ENCODE results near the gene SERINC5.

DNA sequence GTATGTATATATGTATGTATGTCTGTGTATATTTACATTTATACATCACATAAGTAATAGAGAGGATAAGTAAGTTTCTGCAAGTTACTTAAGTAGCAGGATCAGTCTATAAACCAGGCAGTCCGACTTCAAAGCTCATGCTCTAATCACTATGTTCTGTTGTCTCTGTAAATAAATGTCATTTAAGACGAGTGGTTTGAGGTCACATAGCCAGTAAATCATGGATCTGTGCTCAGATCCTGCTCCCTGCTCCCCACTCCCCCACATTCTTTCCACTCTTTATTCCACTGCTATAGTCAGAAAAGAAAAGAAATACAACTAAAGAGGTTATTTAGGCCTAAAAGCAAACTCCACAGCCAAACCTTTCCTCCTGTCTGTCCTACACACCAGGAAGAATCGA is 90.4 kb downstream of the SERINC5 start:
- TF ChIP-seq, protein P1, sequence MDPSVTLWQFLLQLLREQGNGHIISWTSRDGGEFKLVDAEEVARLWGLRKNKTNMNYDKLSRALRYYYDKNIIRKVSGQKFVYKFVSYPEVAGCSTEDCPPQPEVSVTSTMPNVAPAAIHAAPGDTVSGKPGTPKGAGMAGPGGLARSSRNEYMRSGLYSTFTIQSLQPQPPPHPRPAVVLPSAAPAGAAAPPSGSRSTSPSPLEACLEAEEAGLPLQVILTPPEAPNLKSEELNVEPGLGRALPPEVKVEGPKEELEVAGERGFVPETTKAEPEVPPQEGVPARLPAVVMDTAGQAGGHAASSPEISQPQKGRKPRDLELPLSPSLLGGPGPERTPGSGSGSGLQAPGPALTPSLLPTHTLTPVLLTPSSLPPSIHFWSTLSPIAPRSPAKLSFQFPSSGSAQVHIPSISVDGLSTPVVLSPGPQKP (IDR thresholded peaks at IDR 0.05; ENCODE audit: borderline replicate concordance, low read depth, low read length): no peak
- TF ChIP-seq USF2 (IDR thresholded peaks at IDR 0.05; ENCODE audit: low read depth, low read length): no peak
- TF ChIP-seq CTCF (conservative IDR thresholded peaks at IDR 0.05; ENCODE audit: low read depth, low read length): no peak
- TF ChIP-seq POLR2A (IDR thresholded peaks at IDR 0.05; ENCODE audit: low read depth, low read length): no peak
- TF ChIP-seq MXI1 (IDR thresholded peaks at IDR 0.05; ENCODE audit: borderline replicate concordance, low read depth, low read length): no peak
- TF ChIP-seq MAFK (IDR thresholded peaks at IDR 0.05; ENCODE audit: low read depth, low read length): no peak
- no peak for TF ChIP-seq RAD21 (IDR thresholded peaks at IDR 0.05; ENCODE audit: low read length)
- no peak for TF ChIP-seq CHD1 (IDR thresholded peaks at IDR 0.05; ENCODE audit: low read depth, low read length)
- no peak for TF ChIP-seq FOS (IDR thresholded peaks at IDR 0.05; ENCODE audit: low read depth, low read length)
- no peak for TF ChIP-seq CEBPB (IDR thresholded peaks at IDR 0.05; ENCODE audit: low read depth, low read length)
- no peak for TF ChIP-seq SMC3 (IDR thresholded peaks at IDR 0.05; ENCODE audit: low read depth, low read length)
- no peak for TF ChIP-seq NFE2L2 (IDR thresholded peaks at IDR 0.05; ENCODE audit: low read depth, low read length)
- TF ChIP-seq MAZ (IDR thresholded peaks at IDR 0.05; ENCODE audit: borderline replicate concordance, low read depth, low read length): no peak
- TF ChIP-seq RCOR1 (IDR thresholded peaks at IDR 0.05; ENCODE audit: insufficient replicate concordance, low read length): no peak
